Hepatocyte (in vitro differentiated cells): ENCODE data around the gene TRRAP.

Source experiments
- EZH2 ChIP-seq: fragments of 200-600 bp; sonication (generic); IDR thresholded peaks from 2 replicates; pipeline ENCODE4 v1.6.1; 2016; ENCODE audit warnings: antibody characterized with exemption, mild to moderate bottlenecking, borderline replicate concordance
- TF ChIP-seq, protein P1 (sequence below): fragments of 200-600 bp; sonication (generic); IDR thresholded peaks from 2 replicates; pipeline ENCODE4 v1.5.1; 2016; ENCODE audit warnings: antibody characterized with exemption, mild to moderate bottlenecking; ENCODE audit not compliant: poor library complexity

DNA sequence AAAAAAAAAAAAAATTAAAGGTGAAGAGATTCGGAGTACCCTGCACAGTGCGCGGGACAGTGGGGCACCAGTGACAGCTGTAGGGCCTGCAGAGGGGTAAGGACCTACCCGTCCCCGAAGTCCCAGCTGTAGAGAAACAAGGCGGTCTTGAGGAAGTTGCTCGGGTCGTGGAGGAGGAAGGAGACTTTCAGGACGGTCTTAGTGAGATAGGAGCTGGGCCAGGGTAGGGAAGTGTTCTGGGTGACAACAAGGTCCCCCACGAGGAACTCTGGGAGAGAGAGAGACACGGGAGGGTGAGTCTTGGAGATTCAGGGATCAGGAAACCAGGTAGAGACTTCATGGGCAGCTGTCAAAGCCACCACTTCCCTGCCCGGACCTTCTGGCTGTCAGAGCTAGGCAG lies 18.3 kb upstream of the TRRAP start:
- TF ChIP-seq, protein P1, sequence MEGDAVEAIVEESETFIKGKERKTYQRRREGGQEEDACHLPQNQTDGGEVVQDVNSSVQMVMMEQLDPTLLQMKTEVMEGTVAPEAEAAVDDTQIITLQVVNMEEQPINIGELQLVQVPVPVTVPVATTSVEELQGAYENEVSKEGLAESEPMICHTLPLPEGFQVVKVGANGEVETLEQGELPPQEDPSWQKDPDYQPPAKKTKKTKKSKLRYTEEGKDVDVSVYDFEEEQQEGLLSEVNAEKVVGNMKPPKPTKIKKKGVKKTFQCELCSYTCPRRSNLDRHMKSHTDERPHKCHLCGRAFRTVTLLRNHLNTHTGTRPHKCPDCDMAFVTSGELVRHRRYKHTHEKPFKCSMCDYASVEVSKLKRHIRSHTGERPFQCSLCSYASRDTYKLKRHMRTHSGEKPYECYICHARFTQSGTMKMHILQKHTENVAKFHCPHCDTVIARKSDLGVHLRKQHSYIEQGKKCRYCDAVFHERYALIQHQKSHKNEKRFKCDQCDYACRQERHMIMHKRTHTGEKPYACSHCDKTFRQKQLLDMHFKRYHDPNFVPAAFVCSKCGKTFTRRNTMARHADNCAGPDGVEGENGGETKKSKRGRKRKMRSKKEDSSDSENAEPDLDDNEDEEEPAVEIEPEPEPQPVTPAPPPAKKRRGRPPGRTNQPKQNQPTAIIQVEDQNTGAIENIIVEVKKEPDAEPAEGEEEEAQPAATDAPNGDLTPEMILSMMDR, result no peak
- no peak for TF ChIP-seq EZH2
